Heart left ventricle (tissue), 16 donors: Measurements from ENCODE around the gene PTBP3. TPM values are rescaled to one million over a fixed set of nuclear protein-coding genes. Genes with fewer than 3 reads are reported as not detected.
"Not testable (repeated sequence)": the region's sequence is repeated elsewhere in the genome, so short reads cannot be mapped to it uniquely, and the experiment has no call there.

ENCODE experiments used
- ATAC-seq, 4 donors: fragments of 200-7000 bp; cut with Tn5 transposase; one replicate each; pipeline ENCODE4 v1.9.1; 2020 to 2022; ENCODE audit warnings: moderate library complexity in 4 of 4, mild to moderate bottlenecking in 3 of 4, moderate number of reproducible peaks in 1 of 4
- DNase-seq, 5 donors: peaks; one replicate each; pipeline ENCODE4 v3.0.0-alpha.2; 2020
- H3K27ac ChIP-seq, 12 donors: fragments of 200-600 bp; sonication (generic) in 4 of 12; one replicate each; pipeline versions ENCODE4 v1.5.0 to v1.8.0; 2016 to 2022; ENCODE audit warnings: mild to moderate bottlenecking in 2 of 12
- H3K27me3 ChIP-seq, 9 donors: fragments of 200-600 bp; sonication (generic) in 2 of 9; one replicate each; pipeline versions ENCODE4 v1.5.1 to v1.8.0; 2016 to 2022; ENCODE audit warnings: mild to moderate bottlenecking in 3 of 9
- H3K36me3 ChIP-seq, 9 donors: fragments of 200-600 bp; sonication (generic) in 2 of 9; one replicate each; pipeline versions ENCODE4 v1.5.0 to v1.8.0; 2018 to 2022; ENCODE audit warnings: mild to moderate bottlenecking in 2 of 9
- H3K4me1 ChIP-seq, 12 donors: fragments of 200-600 bp; sonication (generic) in 4 of 12; one replicate each; pipeline versions ENCODE4 v1.5.0 to v1.8.0; 2016 to 2022; ENCODE audit warnings: mild to moderate bottlenecking in 3 of 12
- H3K4me3 ChIP-seq, 12 donors: fragments of 200-600 bp; sonication (generic) in 4 of 12; one replicate each; pipeline versions ENCODE4 v1.5.0 to v1.8.0; 2017 to 2022; ENCODE audit warnings: mild to moderate bottlenecking in 9 of 12, moderate library complexity in 4 of 12
- H3K9me3 ChIP-seq, 12 donors: fragments of 200-600 bp; sonication (generic) in 4 of 12; one replicate each; pipeline versions ENCODE4 v1.5.0 to v1.8.0; 2016 to 2022; ENCODE audit warnings: mild to moderate bottlenecking in 1 of 12
- POLR2A ChIP-seq, 2 donors: fragments of 450-650 bp; IDR thresholded peaks; one replicate each; pipeline ENCODE4 v1.6.1; 2017; ENCODE audit warnings: antibody characterized with exemption in 2 of 2, mild to moderate bottlenecking in 2 of 2, moderate library complexity in 2 of 2
- WGBS, 4 donors: extraction: QIAGEN DNeasy Blood & Tissue Kit in 2 of 4; methylation state at CpG; one replicate each; pipeline versions ENCODE4 v1.1.5 to v1.1.7; 2013 to 2018; 5-methylcytosine and 5-hydroxymethylcytosine counted together
- intact Hi-C, 10 donors: fragments of 100-400 bp; cut with DNase I; formaldehyde crosslinking; loops; one replicate each; pipeline versions ENCODE4 v1.11.1 to v1.14.2; 2022
- polyA plus RNA-seq, 2 donors: library from polyadenylated mRNA; stranded (reverse); fragments of 200-250 nt; gene quantifications; one replicate each; pipeline ENCODE4 v1.2.3, GENCODE V29; 2013
- total RNA-seq, 9 donors: library from RNA; depleted of rRNA in 2 of 9; stranded (reverse); fragments of >200 nt in 2 of 9; fragmentation: NEBNext Ultra II Directional in 3 of 9; extraction: Animal tissue kit (Norgen Biotek cat#: 25700) in 3 of 9; gene quantifications; one replicate each; pipeline versions ENCODE4 v1.1.0 to v1.2.4, GENCODE V29; 2016 to 2023
- TF ChIP-seq, protein P1 (sequence below), 12 donors: fragments of 200-600 bp; sonication (generic) in 4 of 12; IDR thresholded peaks; one replicate each; pipeline versions ENCODE4 v1.5.0 to v1.8.0; 2018 to 2022; ENCODE audit warnings: antibody characterized with exemption in 12 of 12, mild to moderate bottlenecking in 5 of 12
- donor health status: ischemic (EF 13 %, LVEDD 7.1; RV severe dilation, severe dysfunction).
- donor health status: healthy with polysubstance abuse.
- donor health status: DM: no; HTN: yes; CAD: no.
- donor health status: DM: no; HTN: no; CAD: no.
- donor health status: ischemic (EF 25% LVEDD 6.9; RV normal size, moderate dysfunction).
- donor health status: ischemic (EF 25% LVEDD 5.7; RV mildly dilated, moderate dysfunction).
- donor health status: healthy.
- donor health status: DM: yes; HTN: yes; CAD: no.
- donor health status: ischemic (EF 35%, LVEDD 5.7; RV mildly dilated, moderate dysfunction).
- donor health status: nonischemic (EF 11% LVEDD 7.7; RV severe dilation, severe dysfunction).
- donor health status: DM: yes; HTN: yes; CAD: no.
- donor health status: PGD.
- donor health status: ischemic (EF 29% LVEDD 5.4; RV normal size, mild dysfunction).
- donor health status: nonischemic (EF 23%, LVEDD 6.1; RV moderate dilation, normal function).

Gene PTBP3
- total and polyA plus RNA-seq, 11 donors = 2.8 to 49.0 (median 13.7) TPM

DNA sequence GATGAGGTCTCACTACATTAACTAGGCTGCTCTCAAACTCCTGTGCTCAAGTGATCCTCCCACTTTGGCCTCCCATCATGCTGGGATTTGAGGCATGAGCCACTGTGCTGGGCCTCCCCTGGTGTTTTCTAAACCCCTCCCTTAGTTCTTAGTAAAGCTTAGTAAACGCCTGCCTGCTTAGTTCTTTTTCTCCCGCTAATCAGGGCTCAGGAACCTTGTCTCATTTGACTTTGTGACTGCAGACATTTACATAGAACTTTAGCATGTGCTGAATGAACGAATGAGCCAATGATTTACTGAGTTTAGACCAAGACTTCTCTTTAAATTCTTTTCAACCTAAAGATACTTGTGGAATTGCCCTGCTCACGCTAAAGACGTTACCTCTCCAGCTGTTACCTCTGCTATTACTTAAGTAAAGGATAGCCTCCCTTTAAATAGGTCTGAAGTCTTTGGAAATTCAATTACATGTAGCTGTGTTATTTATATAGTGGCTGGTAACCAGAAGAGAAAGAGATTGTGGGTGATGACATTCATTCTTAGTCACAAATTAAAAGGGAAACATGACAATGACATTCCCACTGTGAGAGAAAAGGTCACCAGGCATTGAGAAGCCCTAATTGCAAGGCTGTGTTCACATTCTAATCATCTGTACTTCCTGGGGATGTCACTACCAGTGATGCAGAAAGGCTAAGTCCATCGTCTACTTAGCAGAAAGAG is 139.7 kb downstream of the PTBP3 start:
- peaks cover 0 to 21% (median 5%) of the 10 kb centered on the region in 12 donors for H3K4me1 ChIP-seq
- 69 to 77% (median 72%) methylated on average over 6 of the region's 6 CpGs for WGBS, 4 donors
- no peak for DNase-seq
- no peaks in the 10 kb centered on the region for H3K9me3 ChIP-seq
- intact Hi-C loops = no loop called here
- H3K36me3 ChIP-seq = no peaks in the 10 kb centered on the region
- TF ChIP-seq, protein P1, sequence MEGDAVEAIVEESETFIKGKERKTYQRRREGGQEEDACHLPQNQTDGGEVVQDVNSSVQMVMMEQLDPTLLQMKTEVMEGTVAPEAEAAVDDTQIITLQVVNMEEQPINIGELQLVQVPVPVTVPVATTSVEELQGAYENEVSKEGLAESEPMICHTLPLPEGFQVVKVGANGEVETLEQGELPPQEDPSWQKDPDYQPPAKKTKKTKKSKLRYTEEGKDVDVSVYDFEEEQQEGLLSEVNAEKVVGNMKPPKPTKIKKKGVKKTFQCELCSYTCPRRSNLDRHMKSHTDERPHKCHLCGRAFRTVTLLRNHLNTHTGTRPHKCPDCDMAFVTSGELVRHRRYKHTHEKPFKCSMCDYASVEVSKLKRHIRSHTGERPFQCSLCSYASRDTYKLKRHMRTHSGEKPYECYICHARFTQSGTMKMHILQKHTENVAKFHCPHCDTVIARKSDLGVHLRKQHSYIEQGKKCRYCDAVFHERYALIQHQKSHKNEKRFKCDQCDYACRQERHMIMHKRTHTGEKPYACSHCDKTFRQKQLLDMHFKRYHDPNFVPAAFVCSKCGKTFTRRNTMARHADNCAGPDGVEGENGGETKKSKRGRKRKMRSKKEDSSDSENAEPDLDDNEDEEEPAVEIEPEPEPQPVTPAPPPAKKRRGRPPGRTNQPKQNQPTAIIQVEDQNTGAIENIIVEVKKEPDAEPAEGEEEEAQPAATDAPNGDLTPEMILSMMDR (IDR thresholded peaks at IDR 0.05) = no peak
- TF ChIP-seq POLR2A (IDR thresholded peaks at IDR 0.05) = no peak
- peak in 3 of 4 donors; percentile 54 to 78 (median 63) for ATAC-seq
- H3K27me3 ChIP-seq = no peaks in the 10 kb centered on the region
- H3K4me3 ChIP-seq = peak overlapping the region in 1 of 12 donors; percentile 5
- peak overlapping the region in 11 of 12 donors; percentile 11 to 85 (median 68) for H3K27ac ChIP-seq

DNA sequence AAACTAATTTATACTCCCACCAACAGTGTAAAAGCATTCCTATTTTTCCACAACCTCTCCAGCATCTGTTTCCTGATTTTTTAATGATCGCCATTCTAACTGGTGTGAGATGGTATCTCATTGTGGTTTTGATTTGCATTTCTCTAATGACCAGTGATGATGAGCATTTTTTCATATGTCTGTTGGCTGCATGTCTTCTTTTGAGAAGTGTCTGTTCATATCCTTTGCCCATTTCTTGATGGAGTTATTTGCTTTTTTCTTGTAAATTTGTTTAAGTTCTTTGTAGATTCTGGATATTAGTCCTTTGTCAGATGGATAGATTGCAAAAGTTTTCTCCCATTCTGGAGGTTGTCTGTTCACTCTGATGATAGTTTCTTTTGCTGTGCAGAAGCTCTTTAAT is 143.1 kb downstream of the PTBP3 start:
- H3K27ac ChIP-seq, DNase-seq, ATAC-seq, H3K4me3 ChIP-seq, intact Hi-C loops, H3K9me3 ChIP-seq, H3K36me3 ChIP-seq, H3K27me3 ChIP-seq: not testable (repeated sequence)
- WGBS, 4 donors = 93 to 98% (median 96%) methylated on average over 1 of the region's 1 CpG
- peaks cover 0 to 20% (median 4%) of the 10 kb centered on the region in 12 donors for H3K4me1 ChIP-seq

DNA sequence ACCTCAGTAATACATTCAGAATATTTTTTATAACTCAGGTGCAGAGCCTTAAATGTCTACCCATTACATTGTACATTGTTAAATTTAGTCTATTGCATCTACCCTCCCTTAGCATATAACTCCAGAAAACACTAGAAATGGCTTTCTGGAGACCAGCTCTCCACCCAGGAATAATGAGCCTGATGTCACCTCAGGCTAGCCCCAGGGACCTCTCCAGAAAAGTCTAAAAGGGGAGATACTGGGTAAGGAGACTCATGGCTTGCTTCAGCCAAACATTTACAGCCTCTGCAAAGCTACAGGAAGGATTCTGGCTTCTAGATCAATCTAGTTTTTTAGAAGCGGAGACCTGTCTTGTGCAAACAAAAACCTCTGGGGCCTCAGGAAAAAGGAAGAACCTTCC is 144.5 kb downstream of the PTBP3 start:
- Histone ChIP-seq H3K4me3 (no peak overlapping the region), H3K36me3 (no peaks in the 10 kb centered on the region), H3K4me1 (peaks cover 0 to 6% (median 0%) of the 10 kb centered on the region in 12 donors), H3K9me3 (no peaks in the 10 kb centered on the region), H3K27me3 (no peaks in the 10 kb centered on the region), H3K27ac (no peak overlapping the region)
- 83 to 96% (median 96%) methylated on average over 1 of the region's 1 CpG for WGBS, 4 donors
- DNase-seq (no peak), ATAC-seq (no peak)
- intact Hi-C loops = no loop called here
- TF ChIP-seq POLR2A (IDR thresholded peaks at IDR 0.05) = no peak
- TF ChIP-seq, protein P1 (IDR thresholded peaks at IDR 0.05) = no peak

DNA sequence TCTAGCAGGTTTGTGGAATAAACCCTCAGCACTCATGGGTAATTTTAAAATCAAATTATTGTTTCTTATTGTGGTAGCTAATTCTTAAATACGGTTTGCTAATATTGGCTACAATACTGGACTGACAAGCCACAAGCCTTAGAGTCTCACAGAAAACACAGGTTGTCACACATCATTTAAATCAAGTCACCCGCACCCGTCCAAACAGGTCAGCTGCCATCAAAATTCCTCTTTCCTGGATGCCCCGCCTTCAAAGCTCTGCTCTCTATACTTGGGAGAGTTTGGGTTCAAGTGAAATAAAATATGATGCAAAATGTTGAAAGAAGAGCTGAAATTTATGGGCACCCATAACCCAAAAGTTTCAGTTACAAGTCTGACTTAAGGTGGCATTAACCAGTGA is 146.0 kb downstream of the PTBP3 start:
- Histone ChIP-seq H3K4me1 (no peaks in the 10 kb centered on the region), H3K27ac (no peak overlapping the region), H3K4me3 (no peak overlapping the region), H3K36me3 (no peaks in the 10 kb centered on the region), H3K27me3 (no peaks in the 10 kb centered on the region), H3K9me3 (no peaks in the 10 kb centered on the region)
- no peak for DNase-seq
- WGBS, 4 donors = 87 to 91% (median 90%) methylated on average over 4 of the region's 4 CpGs
- intact Hi-C loops = no loop called here
- ATAC-seq = no peak
- TF ChIP-seq, protein P1 (IDR thresholded peaks at IDR 0.05) = no peak
- no peak for TF ChIP-seq POLR2A (IDR thresholded peaks at IDR 0.05)

DNA sequence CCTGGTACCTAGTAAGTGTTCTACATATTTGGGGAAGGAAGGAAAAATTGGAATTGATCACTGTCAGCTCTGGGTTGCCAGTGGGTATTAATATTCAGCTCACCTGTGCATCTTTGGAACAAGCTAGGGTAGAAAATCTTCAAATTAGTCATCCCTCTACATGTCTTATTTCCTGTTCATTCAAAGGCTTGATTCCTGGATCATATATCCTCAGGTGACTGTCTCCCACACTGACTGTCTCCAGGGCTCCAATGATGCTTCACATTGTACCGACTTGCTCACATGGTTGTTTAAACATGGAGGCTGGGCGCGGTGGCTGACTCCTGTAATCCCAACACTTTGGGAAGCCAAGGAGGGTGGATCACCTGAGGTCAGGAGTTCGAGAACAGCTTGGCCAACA is 146.7 kb downstream of the PTBP3 start:
- intact Hi-C loops = no loop called here

More for the DNA sequence above, 146.7 kb downstream of the PTBP3 start:
- Histone ChIP-seq H3K4me1 (no peaks in the 10 kb centered on the region), H3K4me3 (no peak overlapping the region), H3K27me3 (no peaks in the 10 kb centered on the region), H3K9me3 (no peaks in the 10 kb centered on the region), H3K27ac (no peak overlapping the region), H3K36me3 (no peaks in the 10 kb centered on the region)
- no peak for ATAC-seq
- 95 to 98% (median 96%) methylated on average over 4 of the region's 4 CpGs for WGBS, 4 donors
- no peak for DNase-seq
- no peak for TF ChIP-seq POLR2A (IDR thresholded peaks at IDR 0.05)
- TF ChIP-seq, protein P1 (IDR thresholded peaks at IDR 0.05) = no peak
